Adipose tissue (tissue), 3 donors: ENCODE data around the gene STK38. TPM values are rescaled to one million over a fixed set of nuclear protein-coding genes. Genes with fewer than 3 reads are reported as not detected.
"Not testable (repeated sequence)": the region's sequence is repeated elsewhere in the genome, so short reads cannot be mapped to it uniquely, and the experiment has no call there.

ENCODE experiments used
- H3K27ac ChIP-seq: one replicate; pipeline ENCODE4 v1.5.1; 2013; ENCODE audit warnings: low read depth, low read length
- WGBS, 3 donors: extraction: QIAGEN DNeasy Blood & Tissue Kit; methylation state at CpG; one replicate each; pipeline ENCODE4 v1.1.7; 2013; 5-methylcytosine and 5-hydroxymethylcytosine counted together
- polyA plus RNA-seq, 3 donors: library from polyadenylated mRNA; stranded (reverse); fragments of 200-250 nt; gene quantifications; one replicate each; pipeline ENCODE4 v1.2.3, GENCODE V29; 2013
- donor health status: healthy with polysubstance abuse.
- donor health status: Bipolar disorder and iron deficiency.
- donor health status: healthy.

Gene STK38
- polyA plus RNA-seq, 3 donors: 5.9 to 39.7 (median 13.5) TPM

DNA sequence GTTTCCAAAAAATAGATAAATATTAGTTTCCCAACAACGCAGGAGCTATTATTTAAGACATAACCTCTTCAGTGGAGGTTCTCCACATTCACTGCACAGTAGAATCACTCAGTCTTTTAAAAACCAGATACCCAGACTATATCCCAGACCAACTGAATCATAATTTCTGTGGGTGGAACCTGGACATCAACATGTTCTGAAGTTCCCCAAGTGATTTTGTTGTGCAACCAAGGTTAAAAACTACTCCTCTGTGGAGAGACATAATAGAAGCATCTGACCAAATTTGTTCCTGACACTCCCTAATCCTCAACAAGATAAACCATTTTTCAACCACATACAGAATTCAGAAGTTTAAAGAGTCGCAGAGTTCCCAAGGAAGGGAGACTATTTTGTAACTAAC is 42.3 kb downstream of the STK38 start:
- WGBS, 3 donors: 77 to 92% (median 80%) methylated on average over 2 of the region's 2 CpGs

DNA sequence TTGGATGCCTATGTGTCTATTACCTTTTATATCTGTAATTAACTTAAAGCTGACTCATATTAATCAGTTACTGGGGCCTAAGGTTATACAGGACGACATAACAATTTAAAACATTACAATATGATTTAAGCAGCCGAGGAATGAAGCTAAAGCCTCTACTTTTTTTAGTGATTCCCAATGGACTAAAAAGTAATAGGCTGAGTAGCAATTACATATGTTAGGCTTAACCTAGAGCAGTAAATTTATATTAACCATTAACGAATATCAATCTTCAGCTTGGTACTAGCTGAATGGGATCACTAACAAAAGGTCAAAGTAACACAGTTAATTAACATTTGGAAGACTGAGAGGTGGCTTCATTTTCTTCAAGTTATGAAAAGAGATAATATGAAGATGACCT is 43.1 kb downstream of the STK38 start:
- 90 to 96% (median 90%) methylated on average over 3 of the region's 3 CpGs for WGBS, 3 donors
- H3K27ac ChIP-seq: no peak overlapping the region

More for the DNA sequence above, 42.3 kb downstream of the STK38 start:
- H3K27ac ChIP-seq: no peak overlapping the region

DNA sequence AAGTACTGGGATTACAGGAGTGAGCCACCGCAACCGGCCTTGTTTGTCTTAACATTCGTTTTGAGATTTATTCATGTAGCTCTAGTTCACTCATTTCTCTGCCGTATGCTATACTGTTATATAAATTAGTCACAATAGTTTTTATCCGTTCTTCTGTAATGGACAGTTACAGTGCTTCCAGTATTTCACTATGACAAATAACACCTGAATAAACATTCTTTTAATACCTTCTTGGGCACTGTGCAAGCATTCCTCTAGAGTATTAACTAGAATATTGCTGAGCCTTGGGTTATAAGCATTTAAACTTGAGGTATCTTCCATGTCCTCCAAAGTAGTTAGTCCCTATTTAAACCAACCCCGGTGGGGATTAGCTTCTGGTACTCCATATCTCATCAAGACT is 45.6 kb downstream of the STK38 start:
- WGBS, 3 donors: 71 to 96% (median 94%) methylated on average over 6 of the region's 6 CpGs
- H3K27ac ChIP-seq: no peak overlapping the region

DNA sequence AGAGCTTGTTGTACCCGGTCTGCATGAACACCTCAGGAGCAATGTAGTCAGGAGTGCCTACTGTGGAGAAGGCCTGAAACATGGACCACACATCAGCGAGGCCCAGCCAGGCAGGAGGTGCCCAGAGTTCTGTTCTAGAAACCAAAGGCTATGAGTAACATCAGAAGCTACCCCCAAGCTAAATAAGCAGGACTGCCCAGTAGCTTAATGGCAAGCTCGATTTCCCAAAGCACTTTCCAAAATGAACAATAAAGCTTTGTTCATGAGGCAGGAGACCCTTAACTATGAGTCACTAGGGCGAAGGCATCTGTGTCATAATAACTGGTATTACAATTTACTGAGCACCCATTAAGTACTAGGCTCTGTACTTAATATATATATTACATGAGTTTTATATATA is 47.4 kb downstream of the STK38 start:
- H3K27ac ChIP-seq: no peak overlapping the region
- whole genome bisulfite sequencing, 3 donors: 66 to 95% (median 87%) methylated on average over 4 of the region's 4 CpGs

DNA sequence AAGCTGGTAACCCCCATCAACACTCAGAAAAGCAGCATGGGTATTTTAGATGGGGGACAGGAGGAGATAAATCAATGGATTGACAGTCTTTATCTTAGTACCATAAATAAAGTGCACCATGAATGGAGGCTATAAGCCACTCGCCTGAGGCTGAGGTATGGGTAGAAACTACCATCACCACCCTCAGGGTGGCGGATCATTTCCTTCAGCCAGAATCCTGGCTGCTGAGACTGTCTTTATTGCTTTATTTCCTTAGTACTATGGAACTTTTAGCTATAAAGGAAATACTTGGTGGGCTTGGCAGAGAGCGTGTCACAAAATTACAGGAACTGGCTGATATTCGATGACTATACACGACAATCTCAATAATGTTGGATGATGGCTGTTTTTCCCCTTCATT is 52.2 kb downstream of the STK38 start:
- H3K27ac ChIP-seq: no peak overlapping the region
- WGBS, 3 donors: 86 to 95% (median 89%) methylated on average over 5 of the region's 5 CpGs

DNA sequence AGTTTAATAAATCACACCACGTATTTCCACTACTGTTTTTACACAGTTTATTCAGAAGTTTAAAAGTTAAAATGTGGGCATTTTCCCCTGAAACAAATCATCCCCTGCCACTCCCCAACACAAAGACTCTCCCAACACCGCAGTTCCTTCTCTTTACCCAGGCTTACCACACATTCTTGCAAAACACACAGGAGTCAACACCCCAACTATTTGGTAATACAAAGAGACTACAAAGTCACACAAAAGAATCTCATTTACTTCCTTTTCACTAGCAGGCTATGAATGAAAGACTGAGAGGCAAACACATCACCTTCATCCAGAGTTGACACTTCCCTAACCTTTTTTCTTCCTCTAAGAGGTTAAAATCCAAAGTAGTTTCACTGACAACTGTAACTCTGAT is 53.4 kb downstream of the STK38 start:
- WGBS, 3 donors: 43 to 82% (median 53%) methylated on average over 2 of the region's 2 CpGs
- H3K27ac ChIP-seq: no peak overlapping the region

DNA sequence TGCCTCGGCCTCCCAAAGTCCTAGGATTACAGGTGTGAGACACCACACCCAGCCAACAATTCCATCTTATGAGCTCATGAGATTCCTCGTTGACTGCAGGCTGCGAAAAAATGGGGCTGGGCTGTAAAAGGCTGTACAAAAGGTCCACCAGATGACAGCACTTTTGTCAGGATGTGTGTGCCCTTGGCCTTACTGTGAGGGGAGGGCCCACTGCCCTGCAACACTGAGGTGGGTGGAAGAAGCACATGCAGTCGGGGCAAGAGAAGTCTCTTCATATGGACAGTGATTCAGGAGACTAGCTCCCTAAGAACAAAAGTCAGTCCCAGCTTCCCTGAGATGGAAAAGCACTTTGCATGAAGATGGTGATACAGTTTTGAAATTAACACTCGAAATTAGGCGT is 54.0 kb downstream of the STK38 start:
- 84 to 86% (median 86%) methylated on average over 6 of the region's 6 CpGs for WGBS, 3 donors
- H3K27ac ChIP-seq: no peak overlapping the region

DNA sequence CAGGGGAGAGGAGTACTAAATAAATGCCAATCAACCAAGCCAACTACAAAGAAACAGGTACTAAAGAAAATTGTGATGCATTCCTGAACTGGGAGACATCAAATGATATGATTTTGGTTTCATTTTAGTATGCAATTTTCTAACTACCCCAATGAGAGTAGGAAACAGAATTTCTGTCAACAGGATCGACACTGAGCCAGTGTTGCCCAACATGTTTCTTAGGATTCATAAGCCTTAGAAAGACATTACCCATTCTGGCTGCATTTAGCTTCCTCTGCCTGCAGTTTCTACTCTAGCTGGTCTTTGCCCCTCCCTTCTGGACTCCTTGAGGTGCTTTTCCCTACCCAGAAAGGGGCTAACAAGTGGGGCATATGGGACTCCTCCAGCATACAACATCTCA is 54.7 kb downstream of the STK38 start:
- 44 to 89% (median 71%) methylated on average over 1 of the region's 1 CpG for WGBS, 3 donors
- no peak overlapping the region for H3K27ac ChIP-seq

DNA sequence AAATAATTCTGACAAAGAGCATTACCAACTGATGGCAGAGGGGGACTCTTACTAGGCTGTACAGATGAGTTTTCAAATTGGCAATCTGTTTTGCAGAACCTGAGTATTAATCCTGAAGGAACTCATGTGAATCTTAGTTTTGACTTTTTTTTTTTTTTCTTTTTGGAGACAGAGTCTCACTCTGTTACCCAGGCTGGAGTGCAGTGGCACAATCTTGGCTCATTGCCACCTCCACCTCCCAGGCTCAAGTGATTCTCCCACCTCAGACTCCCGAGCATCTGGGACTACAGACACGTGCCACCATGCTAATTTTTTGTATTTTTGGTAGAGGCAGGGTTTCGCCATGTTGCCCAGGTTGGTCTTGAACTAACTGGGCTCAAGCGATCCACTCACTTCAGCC is 55.2 kb downstream of the STK38 start:
- WGBS, 3 donors: 82 to 94% (median 83%) methylated on average over 4 of the region's 4 CpGs
- H3K27ac ChIP-seq: no peak overlapping the region

DNA sequence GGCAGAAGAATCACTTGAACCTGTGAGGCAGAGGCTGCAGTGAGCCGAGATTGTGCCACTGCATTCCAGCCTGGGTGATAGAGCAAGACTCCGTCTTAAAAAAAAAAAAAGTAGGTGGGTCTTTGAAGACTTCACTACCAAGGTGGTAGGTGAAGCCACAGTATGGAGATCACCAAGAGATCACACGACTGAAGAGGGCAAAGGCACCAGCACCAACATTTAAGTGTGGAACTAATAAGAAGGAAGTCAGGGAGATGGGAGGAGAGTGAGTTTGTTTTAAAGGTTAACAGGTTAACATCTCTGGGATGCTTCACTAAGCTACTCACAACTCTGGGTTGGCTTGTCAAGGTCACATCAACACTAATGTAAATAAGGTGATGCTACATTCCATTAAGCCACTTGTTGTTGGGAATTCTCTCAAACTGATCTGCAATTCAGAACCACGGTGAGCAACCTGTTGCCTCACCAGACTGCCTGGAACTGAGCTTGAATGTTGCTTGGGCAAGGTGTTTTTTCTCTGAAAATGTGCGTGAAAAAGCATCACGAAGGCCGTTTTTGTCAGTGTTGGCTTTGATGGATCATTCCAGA is 55.8 kb downstream of the STK38 start:
- WGBS, 3 donors: 83 to 88% (median 85%) methylated on average over 7 of the region's 7 CpGs
- H3K27ac ChIP-seq: no peak overlapping the region

DNA sequence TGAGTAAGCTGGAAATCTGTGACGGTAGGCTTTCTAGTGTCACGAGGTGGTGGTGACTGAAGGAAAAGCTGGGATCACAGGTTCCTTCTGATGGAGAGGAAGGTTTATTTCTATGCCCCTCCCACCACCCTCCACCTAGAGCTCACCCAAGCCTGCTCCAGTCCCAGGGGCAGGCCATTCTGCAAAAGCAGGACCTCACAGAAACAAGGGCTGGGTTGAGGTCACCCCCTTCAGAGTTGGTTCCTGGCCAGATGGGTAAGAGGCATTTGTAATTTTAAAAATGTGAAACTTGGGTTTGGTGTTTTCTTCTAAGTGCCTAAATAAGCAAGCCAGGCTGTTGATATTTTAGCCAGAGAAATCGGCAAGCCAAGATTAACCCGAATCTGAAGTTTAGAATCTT is 57.9 kb downstream of the STK38 start:
- 84 to 88% (median 87%) methylated on average over 4 of the region's 4 CpGs for WGBS, 3 donors
- H3K27ac ChIP-seq: no peak overlapping the region

DNA sequence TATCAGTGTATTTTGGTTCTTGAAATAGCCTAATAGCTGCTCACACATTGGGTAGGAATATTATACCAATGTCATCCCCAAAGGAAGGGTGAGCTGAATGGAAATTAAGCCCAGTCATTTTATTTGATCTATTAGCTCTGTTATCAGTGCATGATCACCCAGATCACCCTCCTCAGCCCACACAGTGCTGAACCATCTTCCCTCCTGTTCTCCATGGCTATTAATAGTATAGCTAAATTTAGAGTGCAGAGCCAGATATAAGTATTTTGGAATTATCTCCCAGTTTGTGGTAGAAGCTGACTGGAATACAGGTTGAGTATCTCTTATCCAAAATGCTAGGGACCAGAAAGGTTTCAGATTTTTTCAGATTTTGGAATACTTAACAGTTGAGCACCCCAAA is 59.1 kb downstream of the STK38 start:
- no peak overlapping the region for H3K27ac ChIP-seq

DNA sequence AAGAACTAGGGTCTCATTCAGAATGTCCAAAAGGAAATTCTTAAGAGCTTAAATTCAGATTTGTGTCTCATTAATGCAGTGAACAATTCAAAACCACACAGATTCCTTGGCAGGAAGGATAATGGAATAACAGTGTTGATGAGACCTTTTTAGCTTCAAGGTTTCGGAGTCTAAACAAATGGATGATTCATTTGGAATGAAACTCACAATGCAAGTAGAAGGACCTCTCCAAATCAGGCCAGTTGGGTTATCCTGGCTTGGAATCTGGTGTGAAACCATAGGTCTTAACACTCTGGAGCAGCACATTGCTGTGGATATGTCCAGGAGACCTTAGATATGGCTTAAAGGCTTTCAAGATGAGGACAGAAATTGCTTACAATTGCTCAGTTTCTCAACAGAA is 59.6 kb downstream of the STK38 start:
- H3K27ac ChIP-seq: no peak overlapping the region
- 91 to 97% (median 93%) methylated on average over 1 of the region's 1 CpG for WGBS, 3 donors

DNA sequence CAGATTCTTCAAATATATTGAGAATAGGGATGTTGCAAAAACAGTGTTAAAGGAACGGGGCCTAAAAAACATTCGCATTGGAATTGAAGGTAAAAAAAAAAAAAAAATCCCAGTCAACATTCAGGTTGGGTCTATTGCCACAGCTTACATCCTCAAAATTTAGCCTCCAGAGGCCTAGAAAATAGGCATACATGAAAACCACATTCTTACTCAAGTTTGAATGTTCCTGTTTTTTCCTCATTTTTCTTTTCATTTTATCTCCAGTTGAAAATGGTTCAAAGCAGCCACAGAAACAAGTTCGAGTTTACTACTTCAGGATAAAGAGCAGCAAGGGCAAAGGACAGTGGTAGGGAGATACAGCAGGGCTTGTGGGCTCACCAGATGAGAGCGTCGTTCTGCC is 62.5 kb downstream of the STK38 start:
- WGBS, 3 donors: 68 to 92% (median 76%) methylated on average over 5 of the region's 5 CpGs
- no peak overlapping the region for H3K27ac ChIP-seq

DNA sequence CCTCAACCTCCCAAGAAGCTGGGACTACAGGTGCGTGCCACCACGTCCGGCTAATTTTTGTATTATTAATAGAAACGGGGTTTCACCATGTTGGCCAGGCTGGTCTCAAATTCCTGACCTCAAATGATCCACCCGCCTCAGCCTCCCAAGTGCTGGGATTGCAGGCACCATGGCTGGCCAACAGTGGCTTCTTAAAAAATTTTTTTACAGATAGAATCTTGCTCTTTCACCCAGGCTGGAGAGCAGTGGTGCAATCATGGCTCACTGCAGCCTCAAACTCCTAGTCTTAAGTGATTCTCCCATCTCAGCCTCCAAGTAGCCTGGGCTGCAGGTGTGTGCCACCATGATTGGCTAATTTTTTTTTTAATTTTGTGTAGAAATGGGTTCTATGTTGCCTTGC is 64.0 kb downstream of the STK38 start:
- WGBS, 3 donors: 87 to 94% (median 91%) methylated on average over 5 of the region's 5 CpGs
- not testable (repeated sequence) for H3K27ac ChIP-seq

DNA sequence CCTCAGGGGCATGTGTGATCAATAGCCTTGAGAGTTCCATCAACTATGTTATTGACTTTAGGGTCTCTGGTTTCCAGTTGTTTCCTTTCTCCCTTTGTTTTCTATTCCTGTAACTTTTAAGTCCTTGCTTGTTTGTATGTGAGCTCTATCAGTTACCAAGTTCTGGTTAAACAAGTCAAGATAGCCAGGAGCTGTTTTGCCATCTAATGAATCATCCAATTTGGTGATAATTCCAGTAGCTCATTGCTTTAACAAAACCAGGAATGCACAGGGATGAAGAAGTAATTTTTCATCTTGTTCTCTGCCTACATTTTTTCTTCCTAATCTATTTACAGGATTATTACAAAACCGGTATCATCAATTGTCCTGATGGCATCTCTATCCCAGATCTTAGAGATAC is 68.0 kb downstream of the STK38 start:
- 85 to 92% (median 89%) methylated on average over 1 of the region's 1 CpG for WGBS, 3 donors
- H3K27ac ChIP-seq: no peak overlapping the region

DNA sequence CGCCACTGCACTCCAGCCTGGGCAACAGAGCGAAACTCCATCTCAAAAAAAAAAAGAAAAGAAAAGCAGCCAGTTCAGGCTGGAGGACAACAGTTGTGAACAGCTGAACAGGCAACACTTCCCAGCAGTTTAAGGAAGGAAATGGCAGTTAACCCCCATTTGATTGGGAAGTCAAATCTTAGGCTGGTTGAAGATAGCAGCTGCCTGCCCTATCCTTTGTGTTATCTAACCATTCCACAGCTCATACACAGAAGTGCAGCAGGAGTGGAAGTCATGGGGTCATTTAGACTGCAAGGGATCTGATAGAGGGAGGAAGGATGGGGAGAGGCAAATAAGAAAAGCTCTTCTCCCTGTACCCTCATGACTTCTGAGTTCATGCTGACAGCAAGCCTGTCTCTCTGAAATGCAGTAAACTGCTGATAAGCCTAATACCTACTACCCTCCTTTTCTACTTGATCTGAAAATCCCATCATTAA is 69.2 kb downstream of the STK38 start:
- 67 to 100% (median 80%) methylated on average over 1 to 2 of the region's 2 CpGs for WGBS, 3 donors
- no peak overlapping the region for H3K27ac ChIP-seq

DNA sequence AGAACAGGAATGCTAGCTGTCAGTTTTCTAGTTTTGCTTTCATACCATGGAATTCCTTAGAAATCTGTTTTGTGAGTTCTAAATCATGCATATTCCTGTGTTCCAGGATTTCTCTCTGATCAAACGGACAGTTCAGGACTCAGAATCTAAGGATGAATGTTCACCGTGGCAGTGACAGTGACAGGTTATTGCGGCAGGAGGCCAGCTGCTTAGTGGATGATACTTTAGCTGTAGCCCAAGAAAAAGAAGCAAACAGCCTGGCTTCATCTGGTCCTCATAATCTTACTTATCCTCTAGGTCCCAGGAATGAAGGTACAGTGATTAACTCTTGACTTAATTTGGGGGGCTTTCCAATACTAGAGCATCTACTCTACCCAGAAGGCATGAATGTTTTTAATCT is 77.3 kb downstream of the STK38 start:
- no peak overlapping the region for H3K27ac ChIP-seq
- WGBS, 3 donors: 90 to 91% (median 90%) methylated on average over 3 of the region's 3 CpGs

DNA sequence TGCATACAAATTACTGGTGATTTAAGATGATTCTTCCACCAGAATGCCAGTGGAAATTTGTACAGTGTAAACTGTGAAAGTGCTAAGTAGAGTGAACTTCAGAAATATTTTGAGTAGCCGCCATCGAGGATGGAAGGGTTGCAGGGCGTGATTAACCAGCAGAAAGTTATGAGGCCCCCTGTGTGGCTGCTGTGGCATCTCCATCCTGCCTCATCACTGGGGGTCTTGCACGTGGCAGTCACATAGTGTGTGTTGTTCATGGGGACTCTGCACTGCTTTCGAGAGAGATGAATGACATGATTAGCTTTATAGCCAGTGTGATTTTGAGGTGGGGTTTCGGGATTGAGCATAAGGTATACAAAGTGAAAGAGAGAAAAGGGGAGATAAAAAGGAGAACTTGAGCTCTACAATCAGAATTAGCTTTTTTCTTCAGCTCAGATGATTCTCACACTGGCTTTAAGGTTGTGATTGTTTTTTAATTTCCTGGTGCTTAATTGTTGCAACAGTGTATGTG is 78.1 kb downstream of the STK38 start:
- no peak overlapping the region for H3K27ac ChIP-seq
- 77 to 87% (median 84%) methylated on average over 6 of the region's 6 CpGs for WGBS, 3 donors

DNA sequence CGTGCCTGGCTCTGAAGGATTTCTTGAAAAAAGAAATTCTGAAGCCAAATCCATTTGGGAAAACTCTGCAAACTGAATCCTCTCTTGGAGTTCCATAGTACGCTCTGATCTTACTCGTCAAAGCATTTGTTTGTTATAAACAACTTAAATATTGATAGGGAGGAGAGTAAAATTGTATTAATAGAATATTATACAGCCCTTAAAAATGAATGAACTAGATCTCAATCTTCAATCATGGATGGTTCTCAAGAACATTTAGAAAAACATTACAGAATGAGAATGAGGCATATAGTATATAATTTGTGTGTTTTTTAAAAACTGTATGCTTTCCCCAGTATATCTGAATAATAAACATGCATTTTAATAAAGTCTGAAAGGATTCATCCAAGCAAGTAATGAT is 79.7 kb downstream of the STK38 start:
- no peak overlapping the region for H3K27ac ChIP-seq
- WGBS, 3 donors: 95 to 98% (median 97%) methylated on average over 3 of the region's 3 CpGs

DNA sequence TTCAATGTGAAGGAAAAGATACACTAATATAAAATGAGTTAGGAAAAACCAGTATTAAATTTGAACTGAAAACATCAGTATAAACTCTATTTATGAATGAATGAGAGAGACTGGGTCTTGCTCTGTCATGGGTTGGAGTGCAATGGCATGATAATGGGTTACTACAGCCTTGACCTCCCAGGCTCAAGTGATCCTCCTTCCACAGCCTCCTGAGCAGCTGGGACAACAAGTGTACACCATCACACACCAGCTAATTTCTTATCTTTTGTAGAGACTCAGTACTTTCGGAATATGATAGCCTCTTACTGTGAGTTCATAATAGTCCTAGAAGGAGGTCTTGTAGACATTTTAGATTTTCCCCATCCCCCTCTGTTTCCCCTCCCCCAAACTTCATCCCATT is 83.0 kb downstream of the STK38 start:
- H3K27ac ChIP-seq: no peak overlapping the region
- 82 to 100% (median 96%) methylated on average over 1 of the region's 1 CpG for WGBS, 3 donors
